Measurements from ENCODE around the gene C1R.

DNA sequence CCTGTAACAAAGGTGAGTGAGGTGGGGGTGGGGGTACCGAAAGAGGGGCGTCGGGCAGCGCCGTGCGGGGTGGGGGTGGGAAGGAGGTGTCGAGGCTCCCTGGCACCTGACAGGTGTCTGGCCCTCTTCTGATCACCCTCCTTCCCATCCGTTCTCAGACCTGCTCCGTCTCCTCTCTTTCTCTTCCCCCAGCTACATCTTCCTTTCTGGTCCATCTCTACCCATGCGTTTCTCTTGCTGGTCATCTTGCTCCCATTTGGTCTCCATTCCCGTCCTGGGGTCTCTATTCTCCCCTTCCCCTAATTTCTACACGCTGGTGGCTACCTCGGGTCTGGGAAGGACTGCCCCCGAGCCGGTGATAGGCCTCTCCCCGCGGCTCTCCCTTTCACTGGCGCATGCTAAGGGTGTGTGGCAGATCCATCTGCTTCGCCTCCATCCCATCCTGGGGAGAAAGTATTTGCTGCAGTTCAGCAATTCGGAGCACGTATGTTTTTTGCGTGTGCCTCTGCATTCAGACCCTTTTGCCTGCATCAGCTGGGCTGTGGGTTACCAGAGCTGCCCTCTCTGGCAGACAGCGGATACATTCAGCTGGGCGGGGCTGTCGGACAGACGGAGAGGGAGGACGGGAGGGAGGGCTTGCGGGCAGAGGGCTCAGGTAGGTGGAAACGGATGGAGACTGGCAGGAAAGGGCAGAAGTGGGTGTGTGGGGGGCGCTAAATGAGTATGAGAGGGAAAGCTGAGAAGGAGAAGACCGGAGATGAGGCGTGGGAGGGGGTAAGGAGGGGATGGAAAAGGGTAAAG, 38.7 kb upstream of the C1R start:
- TF ChIP-seq, protein P1, sequence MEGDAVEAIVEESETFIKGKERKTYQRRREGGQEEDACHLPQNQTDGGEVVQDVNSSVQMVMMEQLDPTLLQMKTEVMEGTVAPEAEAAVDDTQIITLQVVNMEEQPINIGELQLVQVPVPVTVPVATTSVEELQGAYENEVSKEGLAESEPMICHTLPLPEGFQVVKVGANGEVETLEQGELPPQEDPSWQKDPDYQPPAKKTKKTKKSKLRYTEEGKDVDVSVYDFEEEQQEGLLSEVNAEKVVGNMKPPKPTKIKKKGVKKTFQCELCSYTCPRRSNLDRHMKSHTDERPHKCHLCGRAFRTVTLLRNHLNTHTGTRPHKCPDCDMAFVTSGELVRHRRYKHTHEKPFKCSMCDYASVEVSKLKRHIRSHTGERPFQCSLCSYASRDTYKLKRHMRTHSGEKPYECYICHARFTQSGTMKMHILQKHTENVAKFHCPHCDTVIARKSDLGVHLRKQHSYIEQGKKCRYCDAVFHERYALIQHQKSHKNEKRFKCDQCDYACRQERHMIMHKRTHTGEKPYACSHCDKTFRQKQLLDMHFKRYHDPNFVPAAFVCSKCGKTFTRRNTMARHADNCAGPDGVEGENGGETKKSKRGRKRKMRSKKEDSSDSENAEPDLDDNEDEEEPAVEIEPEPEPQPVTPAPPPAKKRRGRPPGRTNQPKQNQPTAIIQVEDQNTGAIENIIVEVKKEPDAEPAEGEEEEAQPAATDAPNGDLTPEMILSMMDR (IDR thresholded peaks at IDR 0.05) = no peak
- peak in 1 of 4 donors; percentile 28 for TF ChIP-seq POLR2A (IDR thresholded peaks at IDR 0.05)
